ENCODE measurements around the gene TMEM217. TPM values are rescaled to one million over a fixed set of nuclear protein-coding genes. Genes with fewer than 3 reads are reported as not detected.
A peak's percentile ranks its signal among the peaks of the same experiment; 100 is the strongest.
"Not testable (repeated sequence)": the region's sequence is repeated elsewhere in the genome, so short reads cannot be mapped to it uniquely, and the experiment has no call there.

Gene TMEM217
- total RNA-seq (10 to 100 TPM; 13.3 to 16.2 TPM), polyA plus RNA-seq (ENCODE audit: insufficient read depth, low read depth, low replicate concordance) (46.5 TPM)
- long read RNA-seq, donor 1, partial matches to known transcripts: 0 of 1 reads
- long read RNA-seq, donor 1, other reads (novel, unspliced or antisense): 0 of 1 reads
- long read RNA-seq, donor 2, partial matches to known transcripts: 221 of 221 reads
- long read RNA-seq, donor 2, other reads (novel, unspliced or antisense): 0 of 221 reads

DNA sequence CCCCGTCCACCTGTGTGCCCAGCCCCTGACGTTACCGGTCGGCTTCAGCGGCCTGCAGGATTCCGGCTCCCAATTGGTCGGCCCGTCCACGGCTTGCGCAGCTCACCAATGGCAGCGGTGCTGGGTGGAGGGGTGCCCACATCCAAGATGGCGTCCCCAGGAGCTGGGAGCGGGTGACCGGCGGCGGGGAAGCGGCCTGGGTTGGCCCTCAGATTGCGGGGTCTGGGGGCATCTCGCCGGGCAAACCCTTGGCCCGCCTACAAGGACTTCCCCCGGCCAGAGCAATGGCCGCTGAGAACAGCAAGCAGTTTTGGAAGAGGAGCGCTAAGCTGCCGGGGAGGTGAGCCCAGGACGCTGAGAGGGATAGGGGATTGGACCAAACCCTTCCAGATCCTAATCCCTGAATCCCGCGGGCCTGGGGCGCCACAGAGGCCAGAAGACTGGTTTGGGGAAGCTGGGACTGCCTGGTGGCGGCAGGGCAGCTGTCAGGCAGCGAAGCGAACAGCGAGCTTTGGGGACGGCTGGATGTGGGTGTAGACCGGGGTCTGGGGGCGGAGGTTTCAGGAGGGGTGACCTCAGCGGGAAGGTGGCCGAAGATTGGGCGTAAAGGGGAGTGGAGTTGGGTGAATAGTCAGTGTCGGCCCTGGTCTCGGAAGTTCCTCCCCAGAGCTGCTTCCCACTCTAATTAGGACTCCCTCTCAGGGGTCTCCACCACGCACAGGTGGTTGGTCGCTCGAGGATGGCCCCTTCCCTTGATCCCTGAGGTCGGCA, at the start of gene TMEM217, which contains the start of gene TBC1D22B:
Gene TMEM217, minus strand, starts transcription at position 511 of the 771 bp plus-strand sequence. CDS start 39,114 bp downstream, outside the sequence.
Gene TBC1D22B, plus strand, starts transcription at position 139 of the 771 bp plus-strand sequence. Its CDS starts 146 bp downstream, at position 285.
- H3K36me3 ChIP-seq (ENCODE audit: low read depth, missing control alignments): no peaks in the 10 kb centered on the region
- H3K4me3 ChIP-seq: peak within 1 kb of the TSS; percentile 66 to 78
- H3K27ac ChIP-seq: peak within 1 kb of the TSS; percentile 82 to 91
- DNase-seq: peak; percentile 99
- no peaks in the 10 kb centered on the region for H3K27me3 ChIP-seq
- H3K9me3 ChIP-seq: no peaks in the 10 kb centered on the region
- 1 to 2% methylated on average over 22 to 44 of the region's 45 CpGs for WGBS, 2 donors
- intact Hi-C loops (cut with DNase I; ENCODE audit: low total_unique reads): no loop called here
- TF ChIP-seq POLR2A (IDR thresholded peaks at IDR 0.05): peak; percentile 33
- TF ChIP-seq, protein P1, sequence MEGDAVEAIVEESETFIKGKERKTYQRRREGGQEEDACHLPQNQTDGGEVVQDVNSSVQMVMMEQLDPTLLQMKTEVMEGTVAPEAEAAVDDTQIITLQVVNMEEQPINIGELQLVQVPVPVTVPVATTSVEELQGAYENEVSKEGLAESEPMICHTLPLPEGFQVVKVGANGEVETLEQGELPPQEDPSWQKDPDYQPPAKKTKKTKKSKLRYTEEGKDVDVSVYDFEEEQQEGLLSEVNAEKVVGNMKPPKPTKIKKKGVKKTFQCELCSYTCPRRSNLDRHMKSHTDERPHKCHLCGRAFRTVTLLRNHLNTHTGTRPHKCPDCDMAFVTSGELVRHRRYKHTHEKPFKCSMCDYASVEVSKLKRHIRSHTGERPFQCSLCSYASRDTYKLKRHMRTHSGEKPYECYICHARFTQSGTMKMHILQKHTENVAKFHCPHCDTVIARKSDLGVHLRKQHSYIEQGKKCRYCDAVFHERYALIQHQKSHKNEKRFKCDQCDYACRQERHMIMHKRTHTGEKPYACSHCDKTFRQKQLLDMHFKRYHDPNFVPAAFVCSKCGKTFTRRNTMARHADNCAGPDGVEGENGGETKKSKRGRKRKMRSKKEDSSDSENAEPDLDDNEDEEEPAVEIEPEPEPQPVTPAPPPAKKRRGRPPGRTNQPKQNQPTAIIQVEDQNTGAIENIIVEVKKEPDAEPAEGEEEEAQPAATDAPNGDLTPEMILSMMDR (IDR thresholded peaks at IDR 0.05): no peak
- H3K4me1 ChIP-seq: peaks cover 14% of the 10 kb centered on the region

DNA sequence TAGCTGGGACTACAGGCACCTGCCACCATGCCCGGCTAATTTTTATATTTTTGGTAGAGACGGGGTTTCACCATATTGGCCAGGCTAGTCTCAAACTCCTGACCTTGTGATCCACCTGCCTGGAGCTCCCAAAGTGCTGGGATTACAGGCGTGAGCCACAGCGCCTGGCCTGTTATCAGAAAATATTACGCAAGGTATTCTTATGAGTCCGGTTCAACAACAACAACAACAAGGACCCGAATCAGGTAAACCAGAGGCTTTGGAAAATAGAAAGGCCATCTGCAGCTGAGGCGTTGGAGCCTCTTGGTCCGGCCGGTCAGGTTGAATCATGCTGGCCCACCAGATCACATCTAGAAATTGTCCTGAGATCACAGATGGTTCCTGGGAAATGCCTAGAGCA, 49.5 kb upstream of the TMEM217 start:
- H3K27me3 ChIP-seq; intact Hi-C loops (cut with DNase I; ENCODE audit: low total_unique reads); H3K4me1 ChIP-seq; DNase-seq; H3K9me3 ChIP-seq; H3K27ac ChIP-seq; H3K36me3 ChIP-seq (ENCODE audit: low read depth, missing control alignments); H3K4me3 ChIP-seq: not testable (repeated sequence)
- WGBS, 2 donors: 97% methylated on average over 10 of the region's 10 CpGs

DNA sequence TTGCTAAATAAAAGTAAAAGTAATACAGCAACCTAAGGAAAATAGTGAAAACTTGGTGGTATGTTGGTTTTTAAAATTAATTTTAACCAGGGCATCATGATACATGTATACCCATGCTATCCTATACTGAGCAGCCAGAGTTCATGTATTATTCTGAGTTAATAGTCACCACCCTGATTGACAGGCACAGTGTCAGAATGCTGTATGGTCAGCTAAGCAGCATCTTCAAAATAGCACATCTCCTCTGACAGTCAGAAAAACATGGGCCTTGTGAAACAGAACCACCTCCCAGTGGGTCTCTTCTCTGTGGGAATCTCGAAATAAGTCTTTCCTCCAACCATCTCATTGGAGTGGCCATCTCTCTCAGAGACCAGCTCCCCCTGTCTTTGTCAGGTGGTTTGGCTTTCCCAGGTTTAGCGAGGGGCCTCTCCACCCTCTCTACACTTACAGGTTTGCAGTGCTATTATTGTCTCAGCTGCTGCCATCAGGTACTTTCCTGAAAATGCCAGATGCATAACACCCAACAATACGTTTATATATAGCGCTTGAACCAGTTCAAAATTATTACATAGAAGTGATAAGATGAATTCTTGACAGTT, 48.8 kb upstream of the TMEM217 start:
- H3K27ac ChIP-seq: no peak overlapping the region
- H3K36me3 ChIP-seq (ENCODE audit: low read depth, missing control alignments): no peaks in the 10 kb centered on the region
- H3K27me3 ChIP-seq: no peaks in the 10 kb centered on the region
- no peak for DNase-seq
- WGBS, 2 donors: 88 to 92% methylated on average over 4 of the region's 4 CpGs
- H3K4me3 ChIP-seq: no peak overlapping the region
- intact Hi-C loops (cut with DNase I; ENCODE audit: low total_unique reads): no loop called here
- TF ChIP-seq, protein P1 (IDR thresholded peaks at IDR 0.05): no peak
- no peaks in the 10 kb centered on the region for H3K9me3 ChIP-seq
- H3K4me1 ChIP-seq: peaks cover 8% of the 10 kb centered on the region

DNA sequence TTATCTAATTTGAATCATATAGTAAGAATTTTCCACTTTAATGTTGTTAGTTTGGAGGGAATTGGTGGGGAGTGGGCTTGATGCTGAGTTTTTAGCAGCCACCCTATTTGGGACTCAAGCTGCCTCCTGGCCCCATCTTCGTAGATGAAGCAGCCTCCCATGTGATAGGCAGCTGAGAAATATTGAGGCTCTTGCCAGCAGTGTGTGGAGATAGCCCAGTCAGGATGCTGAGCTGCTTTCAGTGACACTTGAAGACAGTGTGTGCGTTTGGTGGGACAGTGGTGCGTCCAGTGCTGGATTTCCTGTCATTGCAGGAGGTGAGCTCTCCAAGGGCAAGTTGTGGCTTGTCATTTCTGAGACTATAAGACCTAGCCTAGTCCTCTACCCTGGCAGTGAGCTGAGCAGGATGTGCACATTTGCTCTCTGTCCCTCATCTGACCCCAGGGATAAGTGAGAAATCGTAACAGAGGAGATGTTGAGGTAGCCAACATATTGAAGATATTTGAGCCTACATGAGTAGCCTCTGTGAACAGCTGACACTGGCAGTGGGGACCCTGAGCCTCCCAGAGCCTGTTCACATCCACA, 48.0 kb upstream of the TMEM217 start:
- DNase-seq: no peak
- Histone ChIP-seq H3K36me3 (ENCODE audit: low read depth, missing control alignments) (no peaks in the 10 kb centered on the region), H3K4me1 (peaks cover 8% of the 10 kb centered on the region), H3K27ac (no peak overlapping the region), H3K27me3 (no peaks in the 10 kb centered on the region), H3K9me3 (no peaks in the 10 kb centered on the region), H3K4me3 (no peak overlapping the region)
- intact Hi-C loops (cut with DNase I; ENCODE audit: low total_unique reads): no loop called here
- TF ChIP-seq POLR2A (IDR thresholded peaks at IDR 0.05): no peak
- TF ChIP-seq, protein P1 (IDR thresholded peaks at IDR 0.05): no peak
- WGBS, 2 donors: 94 to 100% methylated on average over 2 to 4 of the region's 4 CpGs

DNA sequence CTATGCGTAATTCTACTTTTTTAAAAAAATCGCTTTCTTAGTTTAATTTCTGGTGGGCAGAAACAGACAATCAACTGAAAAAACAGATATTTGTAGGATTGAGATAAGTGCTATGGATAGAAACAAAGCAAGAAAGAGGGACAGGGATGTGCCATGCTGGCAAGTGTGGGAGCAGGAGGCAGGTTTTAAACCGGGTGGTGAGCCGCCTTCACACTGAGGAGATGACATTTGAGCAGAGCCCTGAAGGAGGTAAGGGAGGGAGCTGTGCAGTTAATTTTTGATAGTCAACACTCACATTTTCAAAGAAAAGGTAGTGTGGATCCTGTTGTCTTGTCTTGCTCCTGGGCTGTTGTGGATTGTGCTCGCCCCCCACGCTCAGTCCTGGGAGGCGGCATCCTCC, 46.8 kb upstream of the TMEM217 start:
- Histone ChIP-seq H3K9me3 (no peaks in the 10 kb centered on the region), H3K4me3 (no peak overlapping the region), H3K36me3 (ENCODE audit: low read depth, missing control alignments) (no peaks in the 10 kb centered on the region), H3K27me3 (no peaks in the 10 kb centered on the region), H3K4me1 (peaks cover 8% of the 10 kb centered on the region), H3K27ac (no peak overlapping the region)
- WGBS, 2 donors: 95 to 96% methylated on average over 7 of the region's 7 CpGs
- intact Hi-C loops (cut with DNase I; ENCODE audit: low total_unique reads): no loop called here
- DNase-seq: no peak
- TF ChIP-seq, protein P1 (IDR thresholded peaks at IDR 0.05): no peak
- no peak for TF ChIP-seq POLR2A (IDR thresholded peaks at IDR 0.05)

All from testis (tissue), 5 donors.